Measurements from ENCODE around the gene CENPE.

CENPE gene

DNA sequence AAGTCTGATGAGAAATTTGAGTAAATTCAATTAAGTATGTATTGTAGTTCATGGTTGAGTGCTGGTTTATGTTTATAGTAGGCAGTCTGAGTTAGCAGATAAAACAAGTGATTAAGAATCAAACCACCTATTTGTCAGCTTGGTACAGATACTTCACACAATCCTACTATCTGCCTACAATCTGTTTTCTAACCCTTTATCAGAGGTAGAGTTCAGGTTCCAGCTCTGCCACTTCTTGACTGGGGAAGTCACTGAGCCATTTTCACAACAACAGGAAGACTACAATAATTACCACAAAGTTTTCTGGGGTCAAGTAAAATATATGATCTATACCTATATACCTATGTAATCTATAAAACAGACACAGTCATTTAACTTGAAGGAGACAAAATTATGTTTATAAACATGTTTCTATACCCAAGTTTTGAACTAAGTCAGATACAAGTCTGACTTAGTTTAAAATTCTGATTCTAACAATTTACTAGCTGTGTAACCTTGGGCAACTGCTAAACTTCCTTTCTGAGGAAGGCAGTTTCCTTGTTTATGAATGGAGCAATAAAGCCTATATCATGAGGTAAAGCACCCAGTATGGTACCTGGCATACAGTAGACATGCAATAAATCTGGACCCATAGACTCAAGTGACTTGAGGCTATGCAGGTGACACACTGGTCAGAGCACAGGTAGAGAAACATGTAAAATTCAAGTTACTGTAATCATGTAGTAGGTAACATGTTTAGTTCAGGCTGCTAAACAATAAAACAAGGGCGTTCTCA, 61.3 kb downstream of the CENPE start:
- in situ Hi-C loops (cut with HindIII; ENCODE audit: low sequenced_read_pairs): no loop called here
- H3K4me3 ChIP-seq (ENCODE audit: low read depth, low read length): no peak overlapping the region
- TF ChIP-seq, protein P1, sequence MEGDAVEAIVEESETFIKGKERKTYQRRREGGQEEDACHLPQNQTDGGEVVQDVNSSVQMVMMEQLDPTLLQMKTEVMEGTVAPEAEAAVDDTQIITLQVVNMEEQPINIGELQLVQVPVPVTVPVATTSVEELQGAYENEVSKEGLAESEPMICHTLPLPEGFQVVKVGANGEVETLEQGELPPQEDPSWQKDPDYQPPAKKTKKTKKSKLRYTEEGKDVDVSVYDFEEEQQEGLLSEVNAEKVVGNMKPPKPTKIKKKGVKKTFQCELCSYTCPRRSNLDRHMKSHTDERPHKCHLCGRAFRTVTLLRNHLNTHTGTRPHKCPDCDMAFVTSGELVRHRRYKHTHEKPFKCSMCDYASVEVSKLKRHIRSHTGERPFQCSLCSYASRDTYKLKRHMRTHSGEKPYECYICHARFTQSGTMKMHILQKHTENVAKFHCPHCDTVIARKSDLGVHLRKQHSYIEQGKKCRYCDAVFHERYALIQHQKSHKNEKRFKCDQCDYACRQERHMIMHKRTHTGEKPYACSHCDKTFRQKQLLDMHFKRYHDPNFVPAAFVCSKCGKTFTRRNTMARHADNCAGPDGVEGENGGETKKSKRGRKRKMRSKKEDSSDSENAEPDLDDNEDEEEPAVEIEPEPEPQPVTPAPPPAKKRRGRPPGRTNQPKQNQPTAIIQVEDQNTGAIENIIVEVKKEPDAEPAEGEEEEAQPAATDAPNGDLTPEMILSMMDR (IDR thresholded peaks at IDR 0.05; ENCODE audit: low read depth, low read length): no peak
- no peak for DNase-seq (ENCODE audit: low read depth, low spot score)

DNA sequence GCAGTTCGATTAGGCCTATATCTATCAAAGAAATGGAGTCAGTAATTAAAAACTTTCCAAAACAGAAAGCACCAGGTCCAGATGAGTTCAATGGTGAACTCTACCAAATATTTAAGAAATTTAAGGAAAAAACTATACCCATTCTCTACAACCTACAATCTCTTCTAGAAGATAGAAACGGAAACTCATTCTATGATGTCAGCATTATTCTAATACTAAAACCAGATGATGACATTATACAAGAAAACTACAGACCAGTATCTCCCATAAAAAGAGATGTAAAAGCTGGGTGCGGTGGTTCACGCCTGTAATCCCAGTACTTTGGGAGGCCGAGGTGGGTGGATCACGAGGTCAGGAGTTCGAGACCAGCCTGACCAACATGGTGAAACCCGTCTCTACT, 69.0 kb downstream of the CENPE start:
- H3K4me3 ChIP-seq (ENCODE audit: low read depth, low read length): no peak overlapping the region
- in situ Hi-C loops (cut with HindIII; ENCODE audit: low sequenced_read_pairs): no loop called here
- TF ChIP-seq, protein P1 (IDR thresholded peaks at IDR 0.05; ENCODE audit: low read depth, low read length): no peak

DNA sequence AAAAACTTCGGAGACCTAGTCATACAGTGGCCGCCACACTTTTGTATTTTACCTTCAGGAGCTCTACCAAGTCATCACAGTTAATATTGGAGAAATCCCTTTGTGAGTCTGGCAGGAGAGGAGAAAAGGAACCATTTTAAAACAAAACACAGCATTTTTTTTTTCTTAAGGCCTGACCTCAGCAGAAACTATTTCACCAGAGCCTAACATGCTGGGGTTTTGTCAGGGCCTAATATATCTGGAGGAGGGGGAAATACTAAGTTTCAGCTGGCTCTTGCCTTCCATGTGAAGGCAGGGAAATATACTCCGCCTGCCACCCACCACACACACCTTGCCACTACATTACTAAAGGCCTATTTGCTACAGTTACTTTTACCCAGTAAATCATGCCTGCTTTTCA, 72.0 kb downstream of the CENPE start:
- no peak overlapping the region for H3K4me3 ChIP-seq (ENCODE audit: low read depth, low read length)
- in situ Hi-C loops (cut with HindIII; ENCODE audit: low sequenced_read_pairs): no loop called here
- no peak for DNase-seq (ENCODE audit: low read depth, low spot score)
- TF ChIP-seq, protein P1 (IDR thresholded peaks at IDR 0.05; ENCODE audit: low read depth, low read length): no peak

More for the DNA sequence above, 69.0 kb downstream of the CENPE start:
- no peak for DNase-seq (ENCODE audit: low read depth, low spot score)

DNA sequence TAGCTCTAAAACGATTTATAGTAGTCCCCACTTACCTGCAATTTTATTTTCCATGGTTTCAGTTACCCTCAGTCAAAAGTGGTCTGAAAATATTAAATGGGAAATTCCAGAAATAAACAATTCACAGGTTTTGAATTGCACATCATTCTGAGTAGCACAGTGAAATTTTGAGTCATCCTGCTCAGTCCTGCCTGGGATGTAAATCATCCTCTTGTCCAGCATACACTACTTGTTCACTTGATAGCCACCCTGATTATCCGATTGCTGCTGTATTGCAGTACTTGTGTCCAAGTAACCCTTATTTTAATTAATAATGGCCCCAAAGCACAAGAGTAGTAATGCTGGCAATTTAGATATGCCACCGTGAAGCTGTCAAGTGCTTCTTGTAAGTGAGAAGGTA, 75.0 kb downstream of the CENPE start:
- TF ChIP-seq, protein P1 (IDR thresholded peaks at IDR 0.05; ENCODE audit: low read depth, low read length): no peak
- no peak overlapping the region for H3K4me3 ChIP-seq (ENCODE audit: low read depth, low read length)
- no peak for DNase-seq (ENCODE audit: low read depth, low spot score)
- in situ Hi-C loops (cut with HindIII; ENCODE audit: low sequenced_read_pairs): no loop called here

DNA sequence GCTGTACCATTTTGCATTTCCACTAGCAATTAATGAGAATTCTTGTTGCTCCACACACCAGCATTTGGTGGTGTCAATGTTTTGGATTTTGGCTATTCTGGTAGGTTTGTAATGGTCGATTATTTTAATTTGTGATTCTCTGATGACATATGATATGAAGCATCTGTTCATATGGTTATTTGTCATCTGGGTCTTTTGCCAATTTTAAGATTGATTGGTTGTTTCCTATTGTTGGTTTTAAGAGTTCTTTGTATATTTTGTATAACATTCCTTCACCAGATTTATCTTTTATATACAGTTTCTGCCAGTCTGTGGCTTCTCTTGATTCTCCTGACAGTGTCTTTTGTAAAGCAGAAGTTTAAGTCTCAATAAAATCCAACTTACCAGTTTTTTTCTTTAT, 80.0 kb downstream of the CENPE start:
- in situ Hi-C loops (cut with HindIII; ENCODE audit: low sequenced_read_pairs): no loop called here
- H3K4me3 ChIP-seq (ENCODE audit: low read depth, low read length): no peak overlapping the region
- TF ChIP-seq, protein P1 (IDR thresholded peaks at IDR 0.05; ENCODE audit: low read depth, low read length): no peak
- no peak for DNase-seq (ENCODE audit: low read depth, low spot score)

DNA sequence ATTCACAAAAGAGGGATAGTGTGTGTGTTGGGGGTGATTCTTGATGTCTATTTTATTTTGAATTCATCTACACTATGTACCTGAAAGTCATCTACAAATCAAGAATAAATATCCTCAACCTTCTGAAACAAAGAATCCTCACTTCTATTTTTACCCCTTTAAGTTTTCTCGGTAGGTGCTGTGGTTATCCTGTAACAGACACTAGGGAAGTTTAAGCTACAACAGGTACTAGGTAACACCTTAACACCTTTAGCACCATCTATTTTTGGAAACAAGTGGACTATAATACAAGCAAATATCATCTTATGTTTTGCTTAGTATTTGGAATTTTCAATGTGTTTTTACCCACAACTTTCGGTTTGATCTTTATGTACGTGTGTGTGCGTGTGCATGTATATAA, 86.5 kb downstream of the CENPE start:
- TF ChIP-seq, protein P1 (IDR thresholded peaks at IDR 0.05; ENCODE audit: low read depth, low read length): no peak
- in situ Hi-C loops (cut with HindIII; ENCODE audit: low sequenced_read_pairs): no loop called here
- no peak overlapping the region for H3K4me3 ChIP-seq (ENCODE audit: low read depth, low read length)
- DNase-seq (ENCODE audit: low read depth, low spot score): no peak

Data from astrocyte of the spinal cord (primary cell).